Chondrocyte (in vitro differentiated cells): ENCODE results near the gene KRT7. TPM values are rescaled to one million over a fixed set of nuclear protein-coding genes. Genes with fewer than 3 reads are reported as not detected.

Source experiments
- DNase-seq: peaks from one replicate; pipeline ENCODE4 v3.0.0; 2021; ENCODE audit warnings: mixed read lengths, low spot score
- H3K27ac Mint-ChIP-seq: one replicate; pipeline ENCODE4 v1.8.0; 2021; ENCODE audit warnings: mild to moderate bottlenecking, moderate library complexity, mixed read lengths; ENCODE audit not compliant: unreplicated experiment
- H3K27me3 Mint-ChIP-seq: 2 replicates; pipeline ENCODE4 v1.8.0; 2021; ENCODE audit warnings: low read depth, mixed read lengths
- H3K36me3 Mint-ChIP-seq: 2 replicates; pipeline ENCODE4 v1.8.0; 2021; ENCODE audit warnings: low read depth, mixed read lengths
- H3K4me1 Mint-ChIP-seq: 2 replicates; pipeline ENCODE4 v1.8.0; 2021; ENCODE audit warnings: low read depth, mild to moderate bottlenecking, mixed read lengths
- H3K4me3 Mint-ChIP-seq: one replicate; pipeline ENCODE4 v1.8.0; 2021; ENCODE audit warnings: mild to moderate bottlenecking, moderate library complexity, mixed read lengths; ENCODE audit not compliant: unreplicated experiment
- H3K9me3 Mint-ChIP-seq: 2 replicates; pipeline ENCODE4 v1.8.0; 2021; ENCODE audit warnings: low read depth, mixed read lengths
- total RNA-seq: library from RNA; stranded (reverse); gene quantifications from 3 replicates; pipeline ENCODE4 v1.2.1, GENCODE V29; 2021
- TF ChIP-seq, protein P1 (sequence below): fragments of 200-600 bp; sonication (generic); IDR thresholded peaks from 2 replicates; pipeline ENCODE4 v1.5.0; 2021; ENCODE audit warnings: antibody characterized with exemption, mild to moderate bottlenecking, moderate library complexity

Gene KRT7
- total RNA-seq, 1 donor from 2014 or later = 266 TPM

GRCh38 chr12:52253391-52254179, 20.5 kb downstream of the KRT7 start:
- Mint-ChIP-seq H3K9me3 (no peaks in the 10 kb centered on the region), H3K27ac (no peak overlapping the region), H3K27me3 (peaks cover 3% of the 10 kb centered on the region), H3K4me1 (peaks cover 15% of the 10 kb centered on the region), H3K4me3 (no peak overlapping the region), H3K36me3 (no peaks in the 10 kb centered on the region)
- TF ChIP-seq, protein P1, sequence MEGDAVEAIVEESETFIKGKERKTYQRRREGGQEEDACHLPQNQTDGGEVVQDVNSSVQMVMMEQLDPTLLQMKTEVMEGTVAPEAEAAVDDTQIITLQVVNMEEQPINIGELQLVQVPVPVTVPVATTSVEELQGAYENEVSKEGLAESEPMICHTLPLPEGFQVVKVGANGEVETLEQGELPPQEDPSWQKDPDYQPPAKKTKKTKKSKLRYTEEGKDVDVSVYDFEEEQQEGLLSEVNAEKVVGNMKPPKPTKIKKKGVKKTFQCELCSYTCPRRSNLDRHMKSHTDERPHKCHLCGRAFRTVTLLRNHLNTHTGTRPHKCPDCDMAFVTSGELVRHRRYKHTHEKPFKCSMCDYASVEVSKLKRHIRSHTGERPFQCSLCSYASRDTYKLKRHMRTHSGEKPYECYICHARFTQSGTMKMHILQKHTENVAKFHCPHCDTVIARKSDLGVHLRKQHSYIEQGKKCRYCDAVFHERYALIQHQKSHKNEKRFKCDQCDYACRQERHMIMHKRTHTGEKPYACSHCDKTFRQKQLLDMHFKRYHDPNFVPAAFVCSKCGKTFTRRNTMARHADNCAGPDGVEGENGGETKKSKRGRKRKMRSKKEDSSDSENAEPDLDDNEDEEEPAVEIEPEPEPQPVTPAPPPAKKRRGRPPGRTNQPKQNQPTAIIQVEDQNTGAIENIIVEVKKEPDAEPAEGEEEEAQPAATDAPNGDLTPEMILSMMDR = no peak
- DNase-seq = no peak

DNA sequence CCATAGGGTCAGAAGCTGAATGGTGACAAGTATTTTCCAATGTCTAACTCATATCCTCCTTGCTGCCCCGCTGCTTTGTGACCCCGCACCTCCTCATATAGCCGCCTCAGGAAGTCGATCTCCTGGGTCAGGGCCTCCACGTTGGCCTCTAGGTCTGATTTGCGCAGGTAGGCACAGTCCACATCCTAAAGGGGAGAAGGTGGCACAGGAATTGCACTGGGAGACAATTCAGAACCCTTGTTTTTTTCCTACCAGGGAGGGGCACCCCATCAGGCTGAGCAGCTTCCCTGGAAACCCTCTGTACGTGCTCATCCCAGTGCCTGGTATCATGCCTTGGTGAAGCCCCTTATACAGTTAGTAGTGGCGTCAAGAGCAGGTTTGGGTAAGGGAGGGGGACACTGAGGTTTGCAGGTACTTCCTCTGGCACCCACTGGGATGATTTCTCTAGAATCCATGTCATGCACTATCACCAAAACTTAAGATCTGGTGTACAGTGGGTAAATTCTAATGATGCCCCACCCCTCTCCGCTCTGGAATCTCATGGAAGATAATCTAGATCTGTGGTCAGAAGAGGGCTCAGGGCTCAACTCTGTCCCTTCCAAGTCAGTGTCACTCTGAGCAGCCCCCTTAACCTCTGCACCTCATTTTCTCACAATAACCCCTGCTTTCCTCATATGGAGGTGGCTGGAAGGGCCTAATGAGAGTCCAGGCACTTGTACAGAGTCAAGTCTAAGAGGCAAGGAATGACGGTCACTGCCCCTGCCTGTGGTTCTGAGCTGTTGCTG, 21.3 kb downstream of the KRT7 start:
- H3K4me3 Mint-ChIP-seq = no peak overlapping the region
- no peak for DNase-seq
- H3K27ac Mint-ChIP-seq = no peak overlapping the region
- H3K36me3 Mint-ChIP-seq = no peaks in the 10 kb centered on the region
- TF ChIP-seq, protein P1 = no peak
- H3K9me3 Mint-ChIP-seq = no peaks in the 10 kb centered on the region
- peaks cover 3% of the 10 kb centered on the region for H3K27me3 Mint-ChIP-seq
- peaks cover 10% of the 10 kb centered on the region for H3K4me1 Mint-ChIP-seq

DNA sequence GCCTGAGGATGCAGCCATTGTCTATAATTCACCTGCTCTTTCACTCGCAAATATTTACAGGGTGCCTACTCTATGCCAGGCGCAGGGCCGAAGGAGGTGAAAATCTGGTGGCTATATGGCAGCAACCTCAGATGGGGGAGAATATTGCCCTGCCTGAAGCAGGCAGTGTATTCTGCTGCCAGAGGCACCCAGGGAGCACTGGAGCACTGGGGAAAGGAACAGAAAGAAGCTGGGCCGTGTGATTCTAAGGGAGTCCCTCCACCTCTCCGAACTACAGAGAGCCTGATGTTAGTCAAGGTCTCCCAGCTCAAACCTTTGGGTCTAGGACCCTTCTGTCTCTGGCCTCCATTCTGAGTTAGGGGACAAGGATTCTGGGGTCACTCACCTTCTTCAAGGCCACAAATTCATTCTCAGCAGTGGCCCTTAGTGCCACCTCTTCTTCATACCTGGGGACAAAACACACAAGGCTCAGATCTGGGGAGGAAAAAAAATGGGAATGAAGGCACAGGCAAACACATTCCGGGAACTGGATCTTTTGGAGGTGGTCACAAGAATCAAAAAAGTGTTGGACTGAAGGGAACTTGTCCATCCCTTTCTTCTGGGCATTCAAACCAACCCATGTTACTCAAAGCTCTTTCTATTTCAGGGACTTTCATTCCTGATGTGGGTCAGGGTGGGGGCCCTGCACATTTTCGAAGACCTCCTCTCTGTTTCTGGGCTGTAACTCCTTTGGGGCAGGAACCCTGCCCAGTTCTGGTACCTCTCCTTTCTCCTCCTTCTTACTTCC, 22.1 kb downstream of the KRT7 start:
- H3K4me3 Mint-ChIP-seq = no peak overlapping the region
- H3K27me3 Mint-ChIP-seq = peaks cover 3% of the 10 kb centered on the region
- H3K36me3 Mint-ChIP-seq = no peaks in the 10 kb centered on the region
- no peaks in the 10 kb centered on the region for H3K9me3 Mint-ChIP-seq
- TF ChIP-seq, protein P1 = no peak
- H3K4me1 Mint-ChIP-seq = peaks cover 11% of the 10 kb centered on the region
- no peak overlapping the region for H3K27ac Mint-ChIP-seq
- no peak for DNase-seq

DNA sequence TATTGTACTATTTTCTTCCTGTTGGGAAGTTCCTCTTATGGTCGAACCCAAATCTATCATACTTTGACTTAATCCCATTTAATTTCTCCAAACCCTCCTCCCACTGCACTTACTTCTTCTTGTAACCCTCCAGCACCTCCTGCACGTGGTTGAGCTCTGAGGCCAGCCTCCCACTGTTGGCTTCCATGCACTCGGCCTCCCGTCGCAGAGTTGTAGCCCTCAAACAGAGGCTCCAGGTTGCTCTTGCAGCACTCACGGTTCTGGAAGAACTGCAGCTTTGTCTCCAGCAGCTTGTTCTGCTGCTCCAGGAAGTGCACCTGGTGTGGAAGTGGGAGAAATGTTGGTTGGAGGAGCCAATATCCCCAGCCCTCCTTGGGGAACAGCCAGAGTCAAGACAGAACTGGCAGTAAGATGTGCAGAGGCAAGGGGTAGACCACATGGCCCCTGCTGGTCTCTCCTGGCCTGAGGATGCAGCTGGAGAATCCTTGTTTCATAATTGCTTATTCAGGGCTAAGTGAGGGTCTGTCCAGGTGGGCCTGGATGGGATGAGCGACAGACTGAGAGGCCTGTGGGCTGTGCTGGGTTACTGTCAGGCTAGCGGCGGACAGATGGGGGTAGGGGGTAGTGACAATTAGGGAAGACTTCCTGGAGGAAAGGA, 23.0 kb downstream of the KRT7 start:
- Mint-ChIP-seq H3K27me3 (peaks cover 3% of the 10 kb centered on the region), H3K4me3 (no peak overlapping the region), H3K4me1 (peaks cover 20% of the 10 kb centered on the region), H3K36me3 (no peaks in the 10 kb centered on the region), H3K27ac (no peak overlapping the region), H3K9me3 (no peaks in the 10 kb centered on the region)
- TF ChIP-seq, protein P1 = no peak
- no peak for DNase-seq
